SK-N-SH (cell line): Measurements from ENCODE around the gene TARBP1. TPM values are rescaled to one million over a fixed set of nuclear protein-coding genes. Genes with fewer than 3 reads are reported as not detected.

Experiments
- CTCF ChIA-PET: fragments of 300-600, 350-600 bp; formaldehyde crosslinking; extraction: SDS; loops from one replicate; lab custom pipeline; 2021; lab: Yijun Ruan, JAX
- POLR2A ChIA-PET: fragments of 350-600 bp; sonication (Branson Sonifier 250); formaldehyde crosslinking; extraction: SDS; loops from one replicate; lab custom pipeline; 2020; ENCODE audit warnings: antibody characterized with exemption, inconsistent platforms; lab: Yijun Ruan, JAX
- DNase-seq: peaks from one replicate; pipeline ENCODE4 v3.0.0; 2012
- H2AFZ ChIP-seq: fragments of 200-600 bp; sonication (generic); 2 replicates; pipeline ENCODE4 v1.8.1; 2016; ENCODE audit warnings: antibody characterized with exemption, mild to moderate bottlenecking, low read depth
- H3F3A ChIP-seq: fragments of 200-600 bp; sonication (generic); replicated peaks from 2 replicates; pipeline ENCODE3; 2016; ENCODE audit warnings: antibody characterized with exemption, mild to moderate bottlenecking; ENCODE audit not compliant: insufficient read depth
- H3K27ac ChIP-seq, 2 experiments: fragments of 200-500 bp in 1 of 2; fragments of 200-600 bp in 1 of 2; sonication (Bioruptor generic) in 1 of 2; sonication (generic), shearing (Covaris generic) in 1 of 2; 2 replicates each; pipeline versions ENCODE4 v1.5.1 to v1.6.1; 2014 to 2016; ENCODE audit warnings: low read depth in 2 of 2, inconsistent platforms in 1 of 2, low read length in 1 of 2, mild to moderate bottlenecking in 1 of 2, mixed read lengths in 1 of 2
- H3K27me3 ChIP-seq: fragments of 200-600 bp; sonication (generic), shearing (Covaris generic); 2 replicates; pipeline ENCODE4 v1.6.1; 2016; ENCODE audit warnings: mixed run types; ENCODE audit not compliant: insufficient read depth
- H3K36me3 ChIP-seq, 2 experiments: fragments of 200-500 bp in 1 of 2; fragments of 200-600 bp in 1 of 2; sonication (Bioruptor generic) in 1 of 2; sonication (generic) in 1 of 2; replicated peaks in 1 of 2; 2 replicates each; pipeline versions ENCODE3 to v1.5.1; 2014 to 2016; ENCODE audit warnings: low read length in 1 of 2, mild to moderate bottlenecking in 1 of 2; ENCODE audit not compliant: insufficient read depth in 2 of 2, control insufficient read depth in 1 of 2
- H3K4me1 ChIP-seq, 2 experiments: fragments of 200-500 bp in 1 of 2; fragments of 200-600 bp in 1 of 2; sonication (Bioruptor generic) in 1 of 2; sonication (generic), shearing (Covaris generic) in 1 of 2; 2 replicates each; pipeline versions ENCODE4 v1.5.1 to v1.6.1; 2014 to 2016; ENCODE audit warnings: low read depth in 1 of 2, low read length in 1 of 2, mixed run types in 1 of 2; ENCODE audit not compliant: insufficient read depth in 2 of 2, control insufficient read depth in 1 of 2
- H3K4me2 ChIP-seq: fragments of 200-600 bp; sonication (generic), shearing (Covaris generic); 2 replicates; pipeline ENCODE4 v1.6.1; 2017; ENCODE audit warnings: mixed run types
- H3K4me3 ChIP-seq, 2 experiments: fragments of 200-500 bp in 1 of 2; fragments of 200-600 bp in 1 of 2; sonication (Bioruptor generic) in 1 of 2; sonication (generic), shearing (Covaris generic) in 1 of 2; 2 replicates each; pipeline versions ENCODE4 v1.5.1 to v1.8.1; 2014 to 2016; ENCODE audit warnings: low read depth in 2 of 2, inconsistent platforms in 1 of 2, low read length in 1 of 2, mild to moderate bottlenecking in 1 of 2, mixed read lengths in 1 of 2, moderate library complexity in 1 of 2
- H3K79me2 ChIP-seq: fragments of 200-600 bp; sonication (generic); 2 replicates; pipeline ENCODE4 v1.8.1; 2017; ENCODE audit warnings: mild to moderate bottlenecking; ENCODE audit not compliant: insufficient read depth
- H3K9ac ChIP-seq: fragments of 200-600 bp; sonication (generic); 2 replicates; pipeline ENCODE4 v1.6.1; 2017; ENCODE audit warnings: mixed run types
- H3K9me2 ChIP-seq: fragments of 200-600 bp; sonication (generic); 2 replicates; pipeline ENCODE4 v1.6.1; 2017; ENCODE audit warnings: mixed run types
- H3K9me3 ChIP-seq: fragments of 200-600 bp; sonication (generic); 2 replicates; pipeline ENCODE4 v1.6.1; 2017; ENCODE audit warnings: mixed run types, mild to moderate bottlenecking, moderate library complexity
- H4K20me1 ChIP-seq: fragments of 200-600 bp; sonication (generic); 2 replicates; pipeline ENCODE4 v1.6.1; 2017; ENCODE audit warnings: mild to moderate bottlenecking, mixed run types; ENCODE audit not compliant: insufficient read depth
- CHD2 ChIP-seq: fragments of 150-350 bp; IDR thresholded peaks from 2 replicates; pipeline ENCODE4 v1.6.1; 2018; ENCODE audit warnings: low read length; ENCODE audit not compliant: partially characterized antibody
- CTCF ChIP-seq: fragments of 200-600 bp; sonication (generic); IDR thresholded peaks from 2 replicates; pipeline ENCODE4 v1.6.1; 2017; ENCODE audit warnings: antibody characterized with exemption, mild to moderate bottlenecking, moderate library complexity
- EP300 ChIP-seq, 2 experiments: IDR thresholded peaks; 2 replicates each; pipeline versions ENCODE4 v1.4.0 to v1.6.1; 2012; ENCODE audit warnings: borderline replicate concordance in 1 of 2, low read depth in 1 of 2, low read length in 1 of 2
- FOSL2 ChIP-seq: IDR thresholded peaks from 2 replicates; pipeline ENCODE4 v1.4.0; 2012; ENCODE audit warnings: low read depth, mild to moderate bottlenecking, moderate library complexity, borderline replicate concordance
- GABPA ChIP-seq: IDR thresholded peaks from 2 replicates; pipeline ENCODE4 v1.4.0; 2012; ENCODE audit warnings: low read depth, mild to moderate bottlenecking
- IRF3 ChIP-seq: fragments of 150-350 bp; IDR thresholded peaks from 2 replicates; pipeline ENCODE4 v1.6.1; 2016; ENCODE audit warnings: mild to moderate bottlenecking, low read depth, low read length
- MAX ChIP-seq: IDR thresholded peaks from 2 replicates; pipeline ENCODE4 v1.4.0; 2012; ENCODE audit warnings: low read depth
- MXI1 ChIP-seq: IDR thresholded peaks from 2 replicates; pipeline ENCODE4 v1.6.1; 2012; ENCODE audit warnings: mild to moderate bottlenecking, low read depth, low read length, improper control_type of control experiment
- PBX3 ChIP-seq: IDR thresholded peaks from 2 replicates; pipeline ENCODE4; 2012
- SMC3 ChIP-seq: IDR thresholded peaks from 2 replicates; pipeline ENCODE4 v1.6.1; 2012; ENCODE audit warnings: low read depth, low read length, improper control_type of control experiment
- TEAD4 ChIP-seq: IDR thresholded peaks from 2 replicates; pipeline ENCODE4 v1.4.0; 2012; ENCODE audit warnings: mild to moderate bottlenecking, borderline replicate concordance; ENCODE audit not compliant: insufficient read depth
- USF1 ChIP-seq: IDR thresholded peaks from 2 replicates; pipeline ENCODE4 v1.4.0; 2012; ENCODE audit warnings: low read depth, borderline replicate concordance
- USF2 ChIP-seq: fragments of 150-350 bp; IDR thresholded peaks from 2 replicates; pipeline ENCODE4 v1.6.1; 2017; ENCODE audit warnings: antibody characterized with exemption, low read length, low read depth, borderline replicate concordance
- polyA plus RNA-seq, 3 experiments: library from polyadenylated mRNA; depleted of rRNA; stranded (reverse); fragments of >200 nt; gene quantifications; 2 replicates each; pipeline ENCODE4 v1.2.3, GENCODE V29; 2012
- TF ChIP-seq, protein P1 (sequence below): IDR thresholded peaks from 2 replicates; pipeline ENCODE4 v1.6.1; 2012; ENCODE audit warnings: mild to moderate bottlenecking, low read depth, low read length, moderate library complexity

Gene TARBP1
- polyA plus RNA-seq, 1 of the 3 experiments (the other 2 are of a cell fraction): 33.0 TPM

DNA sequence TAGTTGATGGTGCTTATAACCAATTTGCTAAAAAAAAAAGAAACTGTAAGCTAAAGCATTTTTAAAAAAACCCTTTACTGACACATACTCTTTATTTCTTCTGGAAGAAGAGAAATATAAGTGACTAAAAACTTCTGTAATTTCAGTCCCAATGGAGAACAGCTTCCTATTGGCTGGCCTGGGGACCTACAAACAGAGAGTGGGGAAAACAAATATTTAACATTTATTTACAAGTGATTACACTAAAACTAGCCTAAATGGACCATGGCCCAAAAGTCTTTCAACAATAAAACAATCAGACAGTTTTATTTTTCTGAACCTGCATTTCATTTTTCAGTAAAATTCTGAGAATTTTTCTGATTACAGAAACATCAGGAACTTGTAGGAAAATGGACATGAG lies 15.2 kb downstream of the TARBP1 start:
- ChIA-PET POLR2A (no interaction called here), CTCF (no interaction called here)
- Histone ChIP-seq H3F3A (no peaks in the 10 kb centered on the region), H3K9me2 (no peaks in the 10 kb centered on the region), H3K79me2 (no peaks in the 10 kb centered on the region), H3K4me1 (peaks cover 0 to under 1% of the 10 kb centered on the region in 2 experiments; a peak in 1 of 4 replicates), H2AFZ (no peak overlapping the region), H4K20me1 (no peaks in the 10 kb centered on the region), H3K4me3 (no peak overlapping the region), H3K4me2 (no peak overlapping the region), H3K27me3 (no peaks in the 10 kb centered on the region), H3K36me3 (peaks cover 38 to 43% of the 10 kb centered on the region in 2 experiments), H3K9me3 (no peaks in the 10 kb centered on the region), H3K9ac (no peak overlapping the region), H3K27ac (no peak overlapping the region)
- DNase-seq: no peak
- TF ChIP-seq USF1: no peak
- no peak for TF ChIP-seq TEAD4
- TF ChIP-seq PBX3: no peak
- no peak for TF ChIP-seq CHD2
- no peak for TF ChIP-seq EP300 (IDR thresholded peaks at IDR 0.05; ENCODE audit: borderline replicate concordance in 1 of 2, low read depth in 1 of 2, low read length in 1 of 2)
- no peak for TF ChIP-seq MAX
- no peak for TF ChIP-seq USF2
- no peak for TF ChIP-seq FOSL2
- no peak for TF ChIP-seq MXI1
- no peak for TF ChIP-seq IRF3
- TF ChIP-seq GABPA: no peak
- TF ChIP-seq SMC3: no peak
- TF ChIP-seq, protein P1, sequence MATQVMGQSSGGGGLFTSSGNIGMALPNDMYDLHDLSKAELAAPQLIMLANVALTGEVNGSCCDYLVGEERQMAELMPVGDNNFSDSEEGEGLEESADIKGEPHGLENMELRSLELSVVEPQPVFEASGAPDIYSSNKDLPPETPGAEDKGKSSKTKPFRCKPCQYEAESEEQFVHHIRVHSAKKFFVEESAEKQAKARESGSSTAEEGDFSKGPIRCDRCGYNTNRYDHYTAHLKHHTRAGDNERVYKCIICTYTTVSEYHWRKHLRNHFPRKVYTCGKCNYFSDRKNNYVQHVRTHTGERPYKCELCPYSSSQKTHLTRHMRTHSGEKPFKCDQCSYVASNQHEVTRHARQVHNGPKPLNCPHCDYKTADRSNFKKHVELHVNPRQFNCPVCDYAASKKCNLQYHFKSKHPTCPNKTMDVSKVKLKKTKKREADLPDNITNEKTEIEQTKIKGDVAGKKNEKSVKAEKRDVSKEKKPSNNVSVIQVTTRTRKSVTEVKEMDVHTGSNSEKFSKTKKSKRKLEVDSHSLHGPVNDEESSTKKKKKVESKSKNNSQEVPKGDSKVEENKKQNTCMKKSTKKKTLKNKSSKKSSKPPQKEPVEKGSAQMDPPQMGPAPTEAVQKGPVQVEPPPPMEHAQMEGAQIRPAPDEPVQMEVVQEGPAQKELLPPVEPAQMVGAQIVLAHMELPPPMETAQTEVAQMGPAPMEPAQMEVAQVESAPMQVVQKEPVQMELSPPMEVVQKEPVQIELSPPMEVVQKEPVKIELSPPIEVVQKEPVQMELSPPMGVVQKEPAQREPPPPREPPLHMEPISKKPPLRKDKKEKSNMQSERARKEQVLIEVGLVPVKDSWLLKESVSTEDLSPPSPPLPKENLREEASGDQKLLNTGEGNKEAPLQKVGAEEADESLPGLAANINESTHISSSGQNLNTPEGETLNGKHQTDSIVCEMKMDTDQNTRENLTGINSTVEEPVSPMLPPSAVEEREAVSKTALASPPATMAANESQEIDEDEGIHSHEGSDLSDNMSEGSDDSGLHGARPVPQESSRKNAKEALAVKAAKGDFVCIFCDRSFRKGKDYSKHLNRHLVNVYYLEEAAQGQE: no peak
- TF ChIP-seq CTCF: no peak
